SH-SY5Y (cell line): ENCODE results near the gene TYW1.

Source experiments
- GATA2 ChIP-seq: IDR thresholded peaks from 2 replicates; pipeline ENCODE4 v1.6.1; 2011; ENCODE audit warnings: mild to moderate bottlenecking, low read depth, low read length
- GATA3 ChIP-seq: IDR thresholded peaks from 2 replicates; pipeline ENCODE4 v1.6.1; 2011; ENCODE audit warnings: low read depth, mild to moderate bottlenecking, low read length, moderate library complexity

GRCh38 chr7:67210567-67210966 is 213.9 kb downstream of the TYW1 start:
- TF ChIP-seq GATA3 (no peak), GATA2 (no peak)
